ENCODE data around the gene BRSK1.
A peak's percentile ranks its signal among the peaks of the same experiment; 100 is the strongest.

Gene BRSK1

DNA sequence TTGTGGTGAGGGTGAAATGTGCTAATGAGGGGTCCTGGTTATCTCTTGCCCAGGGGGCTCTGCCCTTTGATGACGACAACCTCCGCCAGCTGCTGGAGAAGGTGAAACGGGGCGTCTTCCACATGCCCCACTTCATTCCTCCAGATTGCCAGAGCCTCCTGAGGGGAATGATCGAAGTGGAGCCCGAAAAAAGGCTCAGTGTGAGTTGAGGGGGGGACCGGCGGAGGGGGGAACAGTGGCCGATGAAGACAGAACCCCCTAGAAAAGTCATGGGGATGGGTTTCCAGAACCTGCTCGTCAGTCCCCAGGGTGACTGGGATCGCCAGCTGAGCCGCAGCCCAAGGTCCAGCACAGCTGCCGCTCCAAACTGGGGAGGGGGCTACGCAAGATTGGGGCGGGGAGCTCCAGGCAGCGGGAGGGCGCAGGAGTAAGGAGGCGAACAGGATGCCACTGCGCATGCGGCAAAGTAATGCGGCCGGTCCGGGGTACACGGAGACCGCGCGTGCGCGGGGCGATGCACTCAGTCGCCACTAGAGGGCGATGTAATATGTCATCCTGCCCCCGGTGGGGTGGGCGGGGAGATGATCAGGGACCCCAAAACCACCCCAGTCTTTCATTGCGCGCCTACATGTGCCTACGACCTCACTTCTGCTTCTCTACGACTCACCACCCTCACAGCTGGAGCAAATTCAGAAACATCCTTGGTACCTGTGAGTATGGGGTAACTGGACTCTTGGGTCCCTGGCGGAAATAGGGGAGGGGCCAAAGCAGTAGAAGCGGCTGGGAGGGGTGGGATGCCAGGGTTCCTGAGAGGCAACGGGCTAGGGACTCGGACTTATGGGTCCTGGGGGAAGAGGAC, 17.9 kb downstream of the BRSK1 start:
- Mint-ChIP-seq H3K9me3 (no peaks in the 10 kb centered on the region), H3K27me3 (no peaks in the 10 kb centered on the region), H3K4me3 (peak overlapping the region; percentile 85), H3K27ac (peak overlapping the region; percentile 84), H3K36me3 (ENCODE audit: low read depth) (no peaks in the 10 kb centered on the region), H3K4me1 (ENCODE audit: low read depth) (peaks cover 4% of the 10 kb centered on the region)

DNA sequence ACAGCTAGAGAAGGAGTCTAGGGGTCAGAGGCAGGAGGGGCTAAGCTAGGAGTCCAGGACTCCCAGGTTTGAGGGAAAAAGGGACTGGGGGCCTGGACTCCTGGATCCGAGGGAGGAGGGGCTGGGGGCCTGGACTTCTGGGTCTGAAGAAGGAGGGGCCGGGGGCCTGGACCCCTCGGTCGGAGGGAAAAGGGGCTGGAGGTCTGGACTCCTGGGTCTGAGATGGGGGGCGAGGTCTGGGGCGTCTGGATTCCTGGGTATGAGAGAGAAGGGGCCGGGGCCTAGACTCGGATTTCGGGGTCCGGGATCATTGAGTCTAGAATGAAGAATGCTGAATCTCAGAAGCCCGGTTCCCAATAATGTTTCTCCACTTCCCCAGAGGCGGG, 18.5 kb downstream of the BRSK1 start:
- Mint-ChIP-seq H3K27ac (peak overlapping the region; percentile 84), H3K27me3 (no peaks in the 10 kb centered on the region), H3K4me3 (peak overlapping the region; percentile 85), H3K4me1 (ENCODE audit: low read depth) (peaks cover 4% of the 10 kb centered on the region), H3K36me3 (ENCODE audit: low read depth) (no peaks in the 10 kb centered on the region), H3K9me3 (no peaks in the 10 kb centered on the region)

DNA sequence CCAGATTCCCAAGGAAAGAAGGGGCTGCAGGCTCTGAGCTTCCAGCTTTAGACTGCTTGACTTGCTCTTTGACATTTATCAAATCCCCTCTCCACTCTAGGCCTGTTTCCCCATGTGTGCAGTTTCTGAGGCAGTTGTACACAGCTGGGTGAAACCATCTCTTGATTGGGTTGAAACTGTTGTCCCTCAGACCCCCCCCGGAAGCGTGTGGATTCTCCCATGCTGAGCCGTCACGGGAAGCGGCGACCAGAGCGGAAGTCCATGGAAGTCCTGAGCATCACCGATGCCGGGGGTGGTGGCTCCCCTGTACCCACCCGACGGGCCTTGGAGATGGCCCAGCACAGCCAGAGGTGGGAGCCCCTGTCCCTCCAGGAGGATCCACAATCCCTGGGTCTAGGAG, 19.7 kb downstream of the BRSK1 start:
- Mint-ChIP-seq H3K27me3 (no peaks in the 10 kb centered on the region), H3K36me3 (ENCODE audit: low read depth) (no peaks in the 10 kb centered on the region), H3K4me1 (ENCODE audit: low read depth) (peaks cover 4% of the 10 kb centered on the region), H3K4me3 (no peak overlapping the region), H3K9me3 (no peaks in the 10 kb centered on the region), H3K27ac (no peak overlapping the region)

DNA sequence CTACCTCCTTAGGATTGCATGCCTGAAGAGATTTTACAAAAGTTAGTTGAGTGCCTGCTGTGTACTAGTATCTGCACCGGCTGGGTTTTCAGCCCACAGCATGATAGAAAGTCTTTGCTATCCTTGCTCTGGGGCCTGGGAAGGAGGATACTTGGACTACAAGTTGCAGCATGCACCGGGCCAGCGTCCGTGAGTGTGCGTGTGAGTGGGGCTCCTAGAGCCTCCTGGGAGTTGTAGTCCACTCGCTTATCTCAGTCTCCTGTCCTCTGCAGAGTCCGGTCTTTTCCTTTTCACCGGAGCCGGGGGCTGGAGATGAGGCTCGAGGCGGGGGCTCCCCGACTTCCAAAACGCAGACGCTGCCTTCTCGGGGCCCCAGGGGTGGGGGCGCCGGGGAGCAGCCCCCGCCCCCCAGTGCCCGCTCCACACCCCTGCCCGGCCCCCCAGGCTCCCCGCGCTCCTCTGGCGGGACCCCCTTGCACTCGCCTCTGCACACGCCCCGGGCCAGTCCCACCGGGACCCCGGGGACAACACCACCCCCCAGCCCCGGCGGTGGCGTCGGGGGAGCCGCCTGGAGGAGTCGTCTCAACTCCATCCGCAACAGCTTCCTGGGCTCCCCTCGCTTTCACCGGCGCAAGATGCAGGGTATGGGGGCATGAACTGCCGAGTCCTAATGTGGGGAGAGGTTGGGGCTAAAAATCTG, 20.6 kb downstream of the BRSK1 start:
- Mint-ChIP-seq H3K9me3 (no peaks in the 10 kb centered on the region), H3K4me3 (no peak overlapping the region), H3K27ac (no peak overlapping the region), H3K27me3 (no peaks in the 10 kb centered on the region), H3K36me3 (ENCODE audit: low read depth) (no peaks in the 10 kb centered on the region), H3K4me1 (ENCODE audit: low read depth) (peaks cover 4% of the 10 kb centered on the region)

DNA sequence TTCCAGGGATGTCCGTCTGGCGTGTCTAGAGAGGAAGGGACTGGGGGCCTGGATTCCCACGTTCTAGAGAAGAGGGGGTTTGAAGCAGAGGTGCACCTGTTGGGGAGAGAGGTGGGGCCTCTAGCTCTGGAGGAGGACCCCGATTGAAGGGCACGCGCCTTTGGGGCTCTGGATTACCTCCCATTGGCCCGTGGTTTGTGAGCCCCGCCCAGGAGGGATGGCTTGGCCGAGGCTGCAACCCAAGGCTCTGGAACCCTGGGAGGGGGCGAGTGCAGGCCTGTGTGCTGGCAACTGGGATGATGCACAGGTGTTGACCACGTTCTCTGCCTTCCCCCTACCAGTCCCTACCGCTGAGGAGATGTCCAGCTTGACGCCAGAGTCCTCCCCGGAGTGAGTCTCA, 21.2 kb downstream of the BRSK1 start:
- Mint-ChIP-seq H3K4me1 (ENCODE audit: low read depth) (peaks cover 4% of the 10 kb centered on the region), H3K4me3 (no peak overlapping the region), H3K27me3 (no peaks in the 10 kb centered on the region), H3K36me3 (ENCODE audit: low read depth) (no peaks in the 10 kb centered on the region), H3K27ac (no peak overlapping the region), H3K9me3 (no peaks in the 10 kb centered on the region)

DNA sequence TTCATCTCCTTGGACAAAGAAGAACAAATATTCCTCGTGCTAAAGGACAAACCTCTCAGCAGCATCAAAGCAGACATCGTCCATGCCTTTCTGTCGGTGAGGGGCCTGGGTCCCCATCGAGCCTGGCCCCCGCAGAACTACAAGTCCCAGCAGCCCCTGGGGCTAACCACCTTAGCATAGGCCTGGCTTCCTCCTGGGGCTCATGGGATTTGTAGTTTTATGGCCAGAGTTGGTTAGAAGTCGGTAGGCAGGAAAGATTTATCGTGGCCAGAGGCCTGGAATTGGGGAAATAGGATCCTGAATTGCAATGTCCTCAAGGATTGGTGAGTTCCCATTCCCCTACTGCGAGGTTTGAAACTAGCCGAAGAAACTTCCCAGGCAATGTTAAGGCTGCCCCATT, 21.7 kb downstream of the BRSK1 start:
- H3K9me3 Mint-ChIP-seq, result no peaks in the 10 kb centered on the region
- H3K4me1 Mint-ChIP-seq (ENCODE audit: low read depth), result peaks cover 4% of the 10 kb centered on the region
- no peak overlapping the region for H3K4me3 Mint-ChIP-seq
- H3K27me3 Mint-ChIP-seq, result no peaks in the 10 kb centered on the region
- no peak overlapping the region for H3K27ac Mint-ChIP-seq
- H3K36me3 Mint-ChIP-seq (ENCODE audit: low read depth), result no peaks in the 10 kb centered on the region

DNA sequence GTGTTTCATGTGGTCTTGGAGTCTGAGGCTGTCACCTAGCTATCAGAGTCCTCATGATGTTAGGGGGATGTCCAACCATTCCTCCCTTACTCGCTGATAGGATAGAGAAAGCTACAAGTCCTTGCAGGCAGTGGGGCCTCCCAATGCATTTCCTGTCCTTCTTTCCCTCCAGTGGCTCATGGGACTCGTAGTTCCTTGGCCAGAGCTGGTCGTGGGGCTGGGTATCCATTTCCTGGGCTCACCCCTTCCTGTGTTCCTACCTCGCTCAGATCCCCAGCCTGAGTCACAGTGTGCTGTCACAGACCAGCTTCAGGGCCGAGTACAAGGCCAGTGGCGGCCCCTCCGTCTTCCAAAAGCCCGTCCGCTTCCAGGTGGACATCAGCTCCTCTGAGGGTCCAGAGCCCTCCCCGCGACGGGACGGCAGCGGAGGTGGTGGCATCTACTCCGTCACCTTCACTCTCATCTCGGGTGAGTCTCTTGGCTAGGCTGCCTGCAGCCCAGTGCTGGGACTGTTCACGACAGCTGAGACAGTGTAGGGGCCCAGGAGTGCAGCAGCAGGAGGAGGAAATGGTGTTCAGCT, 22.3 kb downstream of the BRSK1 start:
- Mint-ChIP-seq H3K27me3 (no peaks in the 10 kb centered on the region), H3K4me1 (ENCODE audit: low read depth) (peaks cover 4% of the 10 kb centered on the region), H3K9me3 (no peaks in the 10 kb centered on the region), H3K4me3 (no peak overlapping the region), H3K27ac (no peak overlapping the region), H3K36me3 (ENCODE audit: low read depth) (no peaks in the 10 kb centered on the region)

DNA sequence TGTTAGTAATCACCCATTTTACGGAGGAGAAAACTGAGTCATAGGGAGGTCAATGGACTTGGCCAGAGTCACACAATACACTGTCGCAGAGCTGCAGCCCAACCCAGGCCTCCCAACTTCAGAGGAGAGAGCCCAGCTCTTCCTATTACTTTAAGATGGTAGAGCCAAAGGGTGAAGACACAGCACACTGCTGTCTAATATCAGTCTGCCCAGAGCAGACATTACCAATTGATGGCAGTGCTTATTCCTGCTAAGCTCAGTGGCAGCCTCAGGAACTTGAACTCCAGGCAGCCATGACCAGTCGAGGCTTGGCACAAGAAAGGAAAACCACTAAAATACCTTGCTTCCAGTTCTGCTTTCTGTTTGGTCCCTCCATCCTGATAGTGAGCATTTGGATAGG, 22.9 kb downstream of the BRSK1 start:
- H3K27me3 Mint-ChIP-seq, result no peaks in the 10 kb centered on the region
- H3K9me3 Mint-ChIP-seq, result no peaks in the 10 kb centered on the region
- H3K36me3 Mint-ChIP-seq (ENCODE audit: low read depth), result no peaks in the 10 kb centered on the region
- H3K4me1 Mint-ChIP-seq (ENCODE audit: low read depth), result peaks cover 3% of the 10 kb centered on the region
- no peak overlapping the region for H3K27ac Mint-ChIP-seq
- no peak overlapping the region for H3K4me3 Mint-ChIP-seq

DNA sequence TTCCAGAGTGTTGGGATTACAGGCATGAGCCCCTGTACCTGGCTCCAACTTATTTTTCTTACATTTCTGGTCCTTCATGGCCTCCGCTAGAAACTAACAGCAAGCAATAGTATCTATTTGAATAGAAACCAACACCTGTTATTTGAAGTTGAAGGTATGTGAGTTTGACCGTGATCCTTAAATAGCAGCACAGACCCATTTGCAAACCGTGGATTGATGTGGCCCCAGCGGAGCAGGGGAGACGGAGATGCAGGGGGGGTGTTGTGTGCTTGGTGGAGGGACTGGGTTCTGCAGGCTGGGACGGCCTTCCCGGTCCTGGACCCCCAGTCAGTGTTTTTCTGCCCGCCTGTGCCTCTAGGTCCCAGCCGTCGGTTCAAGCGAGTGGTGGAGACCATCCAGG, 24.5 kb downstream of the BRSK1 start:
- no peak overlapping the region for H3K27ac Mint-ChIP-seq
- no peaks in the 10 kb centered on the region for H3K4me1 Mint-ChIP-seq (ENCODE audit: low read depth)
- H3K27me3 Mint-ChIP-seq, result no peaks in the 10 kb centered on the region
- no peaks in the 10 kb centered on the region for H3K36me3 Mint-ChIP-seq (ENCODE audit: low read depth)
- no peaks in the 10 kb centered on the region for H3K9me3 Mint-ChIP-seq
- no peak overlapping the region for H3K4me3 Mint-ChIP-seq

DNA sequence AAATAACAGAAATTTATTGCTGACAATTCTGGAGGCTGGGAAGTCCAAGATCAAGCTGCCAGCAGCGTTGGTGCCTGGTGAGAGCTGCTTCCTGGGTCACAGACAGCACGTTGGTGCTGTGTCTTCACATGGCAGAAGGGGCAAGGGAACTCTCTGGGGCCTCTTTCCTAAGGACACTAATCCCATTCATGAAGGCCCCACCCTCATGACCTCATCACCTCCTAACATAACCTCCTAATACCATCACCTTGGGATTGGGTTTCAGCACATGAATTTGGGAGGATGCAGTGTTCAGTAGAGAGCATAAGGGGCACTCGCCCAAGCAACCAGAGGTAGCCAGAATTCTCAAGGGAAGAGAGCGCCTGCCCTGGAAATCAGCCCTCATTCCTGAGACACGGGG, 25.7 kb downstream of the BRSK1 start:
- no peaks in the 10 kb centered on the region for H3K4me1 Mint-ChIP-seq (ENCODE audit: low read depth)
- no peak overlapping the region for H3K27ac Mint-ChIP-seq
- H3K36me3 Mint-ChIP-seq (ENCODE audit: low read depth), result no peaks in the 10 kb centered on the region

DNA sequence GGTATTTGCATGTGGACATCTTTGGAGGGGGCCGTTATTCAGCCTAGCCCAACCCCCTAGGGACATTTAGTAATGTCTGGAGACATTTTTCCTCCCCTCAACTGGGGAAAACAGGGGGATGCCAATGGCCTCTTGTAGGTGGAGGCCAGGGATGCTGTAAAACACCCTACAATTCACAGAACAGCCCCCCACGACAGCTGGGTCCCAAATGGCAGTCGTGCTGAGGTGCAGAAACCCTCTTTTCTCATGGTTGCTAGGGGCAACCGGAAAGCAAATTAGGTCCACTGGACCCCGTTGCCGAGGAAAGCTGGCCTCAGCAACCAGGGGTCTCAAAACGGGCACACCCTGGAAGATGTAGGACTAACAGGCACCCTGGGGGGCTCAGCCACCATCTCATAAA, 26.7 kb downstream of the BRSK1 start:
- Mint-ChIP-seq H3K36me3 (ENCODE audit: low read depth) (no peaks in the 10 kb centered on the region), H3K9me3 (no peaks in the 10 kb centered on the region), H3K4me3 (no peak overlapping the region), H3K4me1 (ENCODE audit: low read depth) (no peaks in the 10 kb centered on the region), H3K27me3 (no peaks in the 10 kb centered on the region), H3K27ac (no peak overlapping the region)

More for the DNA sequence above, 25.7 kb downstream of the BRSK1 start:
- Mint-ChIP-seq H3K9me3 (no peaks in the 10 kb centered on the region), H3K27me3 (no peaks in the 10 kb centered on the region), H3K4me3 (no peak overlapping the region)

DNA sequence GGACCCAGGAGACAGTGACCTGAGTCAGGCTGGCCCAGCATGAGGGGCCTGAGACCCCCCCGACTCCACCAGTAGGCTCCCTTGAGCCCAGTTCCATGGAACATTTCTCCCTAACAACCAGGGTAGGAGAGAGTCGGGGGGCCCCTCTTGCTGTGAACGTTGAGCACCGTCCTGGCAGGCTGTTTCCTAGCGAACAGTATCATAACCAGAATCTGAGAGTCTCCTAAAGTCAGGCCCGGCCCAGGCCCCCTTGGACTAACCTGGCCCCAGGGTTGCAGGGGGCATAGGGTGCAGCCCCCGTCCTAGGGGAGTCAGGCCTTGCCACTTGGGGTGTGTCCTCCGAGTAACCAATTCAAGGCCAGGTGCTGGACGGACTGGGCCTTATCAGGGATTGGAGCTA, 27.6 kb downstream of the BRSK1 start:
- H3K27ac Mint-ChIP-seq, result no peak overlapping the region
- no peaks in the 10 kb centered on the region for H3K4me1 Mint-ChIP-seq (ENCODE audit: low read depth)
- no peaks in the 10 kb centered on the region for H3K9me3 Mint-ChIP-seq
- no peak overlapping the region for H3K4me3 Mint-ChIP-seq
- H3K27me3 Mint-ChIP-seq, result no peaks in the 10 kb centered on the region
- no peaks in the 10 kb centered on the region for H3K36me3 Mint-ChIP-seq (ENCODE audit: low read depth)

DNA sequence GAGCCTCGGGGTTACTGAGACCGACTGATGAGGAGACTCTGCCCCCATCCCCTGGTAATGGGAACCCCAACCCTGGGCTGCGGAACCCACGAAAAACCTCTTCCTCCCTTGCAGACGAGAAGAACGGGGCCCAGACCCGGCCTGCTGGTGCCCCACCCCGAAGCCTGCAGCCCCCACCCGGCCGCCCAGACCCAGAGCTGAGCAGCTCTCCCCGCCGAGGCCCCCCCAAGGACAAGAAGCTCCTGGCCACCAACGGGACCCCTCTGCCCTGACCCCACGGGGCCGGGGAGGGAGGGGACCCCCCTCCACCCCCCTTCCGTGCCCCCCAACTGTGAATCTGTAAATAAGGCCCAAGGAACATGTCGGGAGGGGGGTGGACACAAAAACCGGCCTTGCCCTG, 28.0 kb downstream of the BRSK1 start:
- no peaks in the 10 kb centered on the region for H3K36me3 Mint-ChIP-seq (ENCODE audit: low read depth)
- H3K27ac Mint-ChIP-seq, result no peak overlapping the region
- H3K4me1 Mint-ChIP-seq (ENCODE audit: low read depth), result no peaks in the 10 kb centered on the region
- no peaks in the 10 kb centered on the region for H3K27me3 Mint-ChIP-seq
- H3K4me3 Mint-ChIP-seq, result no peak overlapping the region
- no peaks in the 10 kb centered on the region for H3K9me3 Mint-ChIP-seq

DNA sequence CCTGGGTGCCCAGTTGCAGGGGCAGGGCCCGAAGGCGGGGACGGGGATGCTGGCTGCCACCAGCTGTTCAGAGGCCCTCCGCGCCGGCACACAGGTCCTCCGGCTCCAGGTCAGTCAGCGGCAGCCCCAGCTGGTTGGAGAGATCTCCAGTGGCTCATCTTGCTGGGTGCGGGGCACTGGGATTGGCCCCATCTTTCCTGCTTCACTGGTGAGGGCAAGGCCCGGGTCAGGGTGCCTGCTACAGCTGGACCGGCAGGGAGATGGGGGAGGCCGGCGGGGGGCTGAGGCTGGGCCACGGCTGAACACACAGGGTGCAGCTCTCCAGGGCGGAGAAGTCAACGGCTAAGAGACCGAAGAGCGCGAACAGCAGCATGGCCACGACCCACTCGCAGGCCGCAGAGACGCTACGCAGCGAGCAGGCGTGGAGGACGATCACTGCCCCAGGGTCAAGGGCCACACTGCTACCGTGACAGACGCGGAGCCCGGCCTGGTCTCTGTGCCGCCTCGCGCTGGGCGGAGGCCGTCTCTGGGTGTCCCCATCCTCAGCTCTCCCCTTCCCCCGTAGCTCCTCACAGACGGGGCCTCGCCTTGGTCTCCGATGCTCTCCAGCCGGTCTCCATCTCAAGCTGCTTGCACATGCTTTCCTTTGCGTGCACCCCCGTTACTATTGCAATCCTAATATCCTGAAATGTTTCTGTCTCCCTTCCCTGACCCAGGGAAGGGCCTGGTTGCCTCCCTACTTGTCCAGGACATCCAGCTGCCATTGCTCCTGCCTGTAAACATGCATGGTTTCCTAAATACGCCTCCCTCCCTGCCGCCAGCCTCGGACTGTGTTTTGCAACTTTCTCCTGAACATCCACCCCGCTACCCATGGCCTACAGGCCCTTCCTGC, 29.1 kb downstream of the BRSK1 start:
- Mint-ChIP-seq H3K9me3 (no peaks in the 10 kb centered on the region), H3K4me3 (no peak overlapping the region), H3K27me3 (no peaks in the 10 kb centered on the region), H3K27ac (no peak overlapping the region), H3K4me1 (ENCODE audit: low read depth) (no peaks in the 10 kb centered on the region), H3K36me3 (ENCODE audit: low read depth) (no peaks in the 10 kb centered on the region)

DNA sequence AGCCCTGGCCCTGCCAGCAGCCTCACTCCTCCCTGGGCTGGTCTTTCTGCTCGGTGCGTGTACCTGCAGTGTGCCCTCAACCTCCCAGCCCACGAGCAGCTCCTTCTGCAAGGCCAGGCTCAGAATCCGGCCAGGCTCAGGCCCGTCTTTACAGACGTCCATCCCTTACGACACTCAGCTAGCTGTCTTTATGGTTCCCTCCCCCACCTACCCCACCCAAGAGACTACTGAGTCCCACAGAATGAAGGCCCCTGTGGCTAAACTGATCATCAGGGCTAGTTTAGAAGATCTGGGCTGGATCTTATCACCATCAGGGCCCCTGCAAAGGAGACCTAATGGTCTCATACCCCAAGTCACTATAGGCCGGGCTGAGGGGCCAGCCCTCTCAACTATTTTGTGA, 30.6 kb downstream of the BRSK1 start:
- Mint-ChIP-seq H3K27me3 (no peaks in the 10 kb centered on the region), H3K4me3 (no peak overlapping the region), H3K4me1 (ENCODE audit: low read depth) (no peaks in the 10 kb centered on the region), H3K9me3 (no peaks in the 10 kb centered on the region), H3K36me3 (ENCODE audit: low read depth) (no peaks in the 10 kb centered on the region), H3K27ac (no peak overlapping the region)
